ENCODE results near the gene AQP7.
"Not testable (repeated sequence)": the region's sequence is repeated elsewhere in the genome, so short reads cannot be mapped to it uniquely, and the experiment has no call there.

AQP7 gene

DNA sequence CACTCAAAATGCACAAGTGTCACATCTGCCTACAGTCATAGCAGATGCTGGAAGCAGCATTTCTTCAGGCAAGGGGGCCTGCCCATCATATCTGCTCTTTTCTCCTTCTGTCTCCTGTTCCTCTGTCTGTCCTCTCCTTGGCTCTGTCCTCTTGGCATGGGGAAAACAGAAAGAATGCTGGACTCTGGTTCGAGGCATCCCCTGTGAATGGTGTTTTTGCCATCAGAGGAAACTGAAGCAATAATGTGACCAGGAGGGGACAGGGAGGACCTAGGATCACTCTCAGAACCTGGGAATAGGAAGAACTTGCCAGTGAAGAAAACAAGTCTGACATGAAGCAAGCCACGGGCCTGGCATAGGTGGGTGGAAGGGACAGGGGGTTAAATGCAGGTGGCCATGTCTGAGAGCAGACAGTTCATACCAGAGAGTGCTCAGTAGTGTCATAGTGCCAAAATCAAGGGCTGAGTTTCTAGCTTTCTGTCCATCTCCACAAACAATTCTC lies 35.3 kb downstream of the AQP7 start:
- DNase-seq: no peak

DNA sequence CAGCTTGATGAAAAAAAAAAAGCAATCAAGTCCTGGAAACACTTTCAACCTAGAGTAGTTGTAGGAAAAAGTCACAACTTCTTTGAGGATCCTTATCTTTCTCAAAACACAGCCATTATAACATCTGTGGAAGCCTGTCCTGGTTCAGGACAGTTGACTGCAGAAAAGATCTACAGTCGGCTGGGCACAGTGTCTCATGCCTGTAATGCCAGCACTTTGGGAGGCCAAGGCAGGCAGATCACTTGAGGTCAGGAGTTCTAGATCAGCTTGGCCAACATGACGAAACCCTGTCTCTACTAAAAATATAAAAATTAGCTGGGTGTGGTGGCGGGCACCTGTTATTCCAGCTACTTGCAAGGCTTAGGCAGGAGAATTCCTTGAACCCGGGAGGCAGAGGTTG lies 37.6 kb downstream of the AQP7 start:
- not testable (repeated sequence) for DNase-seq

DNA sequence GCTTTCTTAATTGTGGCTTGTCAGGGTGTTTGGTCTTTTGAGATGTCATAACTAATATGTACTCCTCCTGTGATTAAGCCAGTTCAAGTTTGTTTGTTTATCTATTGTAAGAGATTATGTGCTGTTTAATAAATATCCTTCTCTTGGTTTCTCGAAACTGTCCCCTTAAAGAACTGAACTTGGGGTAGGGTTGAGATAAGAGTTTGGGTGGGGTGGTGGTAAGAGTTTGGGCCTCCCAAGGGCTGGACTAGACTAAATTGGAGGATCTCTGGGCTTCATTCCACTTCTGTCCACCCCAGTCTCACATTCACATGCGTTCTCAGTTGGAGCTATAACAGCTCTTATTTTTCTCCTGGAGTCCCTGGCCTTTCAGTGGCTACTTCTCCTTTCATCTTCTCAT lies 38.2 kb downstream of the AQP7 start:
- no peak for DNase-seq

DNA sequence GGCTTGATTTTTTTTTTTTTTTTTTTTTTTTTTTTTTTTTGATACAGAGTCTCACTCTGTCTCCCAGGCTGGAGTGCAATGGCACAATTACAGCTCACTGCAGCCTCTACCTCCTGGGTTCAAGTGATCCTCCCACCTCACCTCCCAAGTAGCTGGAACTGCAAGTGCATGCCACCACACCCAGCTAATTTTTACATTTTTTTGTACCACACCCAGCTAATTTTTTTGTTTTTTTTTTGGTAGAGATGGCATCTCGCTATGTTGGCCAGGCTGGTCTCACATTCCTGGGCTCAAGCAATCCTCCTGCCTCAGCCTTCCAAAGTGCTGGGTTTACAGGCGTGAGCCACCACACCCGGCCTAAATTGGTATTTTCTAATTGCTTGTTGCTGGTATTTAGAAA lies 43.7 kb downstream of the AQP7 start:
- not testable (repeated sequence) for DNase-seq

DNA sequence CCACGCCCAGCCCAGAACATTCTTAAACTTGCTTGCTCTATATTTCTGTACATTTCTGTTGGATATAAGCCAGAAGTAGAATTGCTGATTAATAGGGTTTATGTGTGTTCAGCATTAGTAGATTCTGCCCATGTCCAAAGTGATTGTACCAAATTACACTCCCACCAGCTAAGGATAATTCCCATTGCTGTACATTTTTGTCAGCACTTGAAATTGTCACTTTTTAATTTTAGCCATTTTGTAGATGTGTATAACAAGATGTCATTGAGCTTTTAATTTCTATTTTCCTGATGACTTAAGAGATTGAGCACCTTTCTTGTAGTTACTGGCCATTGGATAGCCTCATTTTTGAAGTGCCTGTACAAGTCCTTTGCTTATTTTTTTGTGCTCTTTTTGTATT lies 46.4 kb downstream of the AQP7 start:
- no peak for DNase-seq

DNA sequence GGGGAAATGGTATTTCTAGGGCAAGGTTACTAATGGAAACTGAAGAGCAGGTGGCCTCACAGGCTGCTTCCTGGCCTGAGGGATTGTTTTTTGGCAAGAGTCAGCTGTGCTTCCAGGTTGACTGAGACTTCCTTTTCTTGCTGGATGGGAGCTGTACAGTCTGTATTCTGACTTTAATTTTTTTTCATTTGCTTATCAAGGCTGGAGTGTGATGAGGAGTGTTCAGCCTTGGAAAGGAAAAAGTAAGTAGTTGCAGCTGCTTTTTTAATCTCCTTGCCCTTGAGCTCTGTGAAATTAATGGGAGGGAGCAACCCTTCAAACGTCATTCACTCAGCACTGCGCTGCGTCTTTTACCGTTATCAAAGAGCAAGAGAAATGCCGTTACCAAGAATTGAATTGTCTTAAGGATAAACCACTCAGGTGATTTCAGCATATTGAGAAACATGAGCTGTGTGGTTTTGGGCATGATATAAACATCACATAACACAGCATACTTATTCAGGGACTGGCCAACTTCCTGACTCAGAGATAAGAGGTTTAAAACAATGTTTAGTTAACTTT lies 47.6 kb downstream of the AQP7 start:
- DNase-seq: no peak

DNA sequence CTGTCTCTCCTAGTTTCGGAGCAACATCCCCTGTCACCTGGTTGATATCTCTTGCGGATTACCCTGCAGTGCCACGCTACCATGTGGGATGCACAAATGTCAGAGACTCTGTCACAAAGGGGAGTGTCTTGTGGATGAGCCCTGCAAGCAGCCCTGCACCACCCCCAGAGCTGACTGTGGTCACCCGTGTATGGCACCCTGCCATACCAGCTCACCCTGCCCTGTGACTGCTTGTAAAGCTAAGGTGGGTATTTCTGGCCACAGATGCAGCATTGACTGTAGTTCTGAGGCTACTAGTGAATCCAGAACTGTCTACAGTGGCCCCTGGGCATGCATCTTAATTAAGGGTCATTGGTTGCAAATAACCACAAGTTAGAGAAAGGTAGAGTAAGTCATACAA lies 50.8 kb downstream of the AQP7 start:
- DNase-seq: no peak

DNA sequence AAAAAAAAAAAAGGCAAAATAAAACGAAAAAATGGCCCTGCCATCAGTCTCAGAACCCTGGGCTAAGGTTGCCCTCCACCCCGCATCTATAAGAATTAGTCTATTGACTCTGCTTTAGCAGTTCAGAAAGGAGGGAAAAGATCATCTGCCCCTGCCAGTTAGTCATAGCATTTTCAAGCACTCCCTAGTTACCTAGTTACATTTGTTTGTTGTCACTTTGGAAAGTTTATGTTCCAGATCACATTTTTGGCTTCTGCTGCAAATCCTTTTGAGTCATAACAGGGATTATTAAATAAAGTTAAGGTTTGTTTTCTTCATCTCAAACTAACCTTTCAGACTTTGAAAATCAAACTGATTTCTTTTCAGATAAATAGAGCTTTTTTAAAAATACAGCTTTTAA lies 52.1 kb downstream of the AQP7 start:
- no peak for DNase-seq

DNA sequence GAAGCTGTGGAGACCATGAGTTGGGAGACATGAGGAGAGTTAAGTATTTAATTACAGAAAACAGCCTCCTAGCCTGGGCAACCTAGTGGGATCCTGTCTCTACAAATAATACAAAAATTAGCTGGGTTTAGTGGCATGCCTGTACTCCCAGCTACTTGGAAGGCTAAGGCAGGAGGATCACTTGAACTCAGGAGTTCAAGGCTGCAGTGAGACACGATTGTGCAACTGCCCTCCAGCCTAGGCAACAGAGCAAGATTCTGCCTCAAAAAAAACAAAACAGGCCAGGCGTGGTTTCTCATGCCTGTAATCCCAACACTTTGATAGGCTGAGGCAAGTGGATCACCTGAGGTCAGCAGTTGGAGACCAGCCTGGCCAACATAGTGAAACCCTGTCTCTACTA lies 52.6 kb downstream of the AQP7 start:
- no peak for DNase-seq

DNA sequence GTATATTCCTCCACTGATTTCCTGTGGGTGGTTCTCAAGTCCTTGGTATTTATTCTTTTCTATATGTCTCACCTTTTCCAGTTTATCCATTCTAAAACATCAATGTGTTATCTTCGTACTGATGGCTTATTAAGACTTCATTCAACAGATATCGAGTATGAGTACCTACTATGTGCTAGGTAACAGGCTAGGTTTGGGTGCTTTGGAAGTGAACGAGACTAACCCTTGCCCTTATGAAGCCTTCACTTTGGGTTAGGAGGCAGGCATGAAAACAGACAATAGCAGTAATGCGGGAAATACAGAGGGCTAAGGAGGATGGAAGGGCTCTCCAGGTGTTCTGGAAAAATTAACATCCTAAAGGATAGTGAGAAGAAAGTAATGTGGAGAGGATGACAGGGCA lies 53.4 kb downstream of the AQP7 start:
- DNase-seq: no peak

DNA sequence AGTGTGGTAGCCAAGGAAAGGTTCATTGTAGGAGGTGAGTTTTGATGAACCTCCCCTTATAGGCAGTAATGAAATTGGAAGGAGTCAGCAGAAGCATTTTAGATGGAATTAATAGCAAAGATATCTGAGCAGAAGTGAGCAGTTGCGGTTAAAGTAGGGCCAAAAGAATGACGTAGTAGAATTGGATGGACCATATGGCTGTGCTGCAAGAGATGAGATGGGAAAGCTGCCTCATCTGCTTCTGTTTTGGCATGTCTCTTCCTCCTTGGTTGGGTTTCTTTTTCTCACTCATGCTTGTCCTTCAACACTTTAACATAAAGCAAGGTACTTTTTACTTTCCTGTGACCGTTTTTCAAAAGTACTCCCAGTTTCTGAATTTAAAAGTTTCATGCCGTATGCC lies 55.8 kb downstream of the AQP7 start:
- DNase-seq: no peak

DNA sequence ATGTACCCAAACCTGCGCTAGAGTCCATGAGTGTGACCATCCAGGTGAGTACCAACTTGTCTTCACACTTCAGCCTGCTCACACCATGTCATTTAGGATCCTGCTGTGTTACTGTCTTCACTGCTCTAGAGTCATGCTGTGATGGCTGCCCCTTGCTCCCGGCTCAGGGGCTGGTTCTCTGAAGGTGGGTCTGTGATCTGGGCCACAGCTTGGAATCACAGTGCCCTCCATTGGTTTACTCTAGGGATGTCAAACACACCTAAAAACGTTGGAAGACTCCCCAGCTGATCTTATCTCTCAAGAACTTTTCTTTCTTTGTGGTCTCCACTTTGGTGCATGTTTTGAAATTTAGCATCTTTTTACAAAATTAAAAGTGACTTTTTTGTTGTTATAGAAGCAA lies 58.2 kb downstream of the AQP7 start:
- no peak for DNase-seq

DNA sequence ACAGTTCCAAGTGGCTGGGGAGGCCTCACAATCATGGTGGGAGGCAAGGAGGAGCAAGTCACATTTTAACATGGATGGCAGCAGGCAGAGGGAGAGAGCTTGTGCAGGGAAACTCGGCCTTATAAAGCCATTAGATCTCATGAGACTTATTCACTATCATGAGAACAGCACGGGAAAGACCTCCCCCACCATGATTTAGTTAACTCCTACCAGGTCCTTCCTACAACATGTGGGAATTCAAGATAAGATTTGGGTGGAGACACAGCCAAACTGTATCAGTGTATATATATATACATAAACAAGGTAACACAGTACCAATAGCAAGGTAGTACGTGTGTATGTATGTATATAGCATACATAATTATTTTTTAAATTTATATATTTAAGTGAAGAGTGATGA lies 61.2 kb downstream of the AQP7 start:
- no peak for DNase-seq

DNA sequence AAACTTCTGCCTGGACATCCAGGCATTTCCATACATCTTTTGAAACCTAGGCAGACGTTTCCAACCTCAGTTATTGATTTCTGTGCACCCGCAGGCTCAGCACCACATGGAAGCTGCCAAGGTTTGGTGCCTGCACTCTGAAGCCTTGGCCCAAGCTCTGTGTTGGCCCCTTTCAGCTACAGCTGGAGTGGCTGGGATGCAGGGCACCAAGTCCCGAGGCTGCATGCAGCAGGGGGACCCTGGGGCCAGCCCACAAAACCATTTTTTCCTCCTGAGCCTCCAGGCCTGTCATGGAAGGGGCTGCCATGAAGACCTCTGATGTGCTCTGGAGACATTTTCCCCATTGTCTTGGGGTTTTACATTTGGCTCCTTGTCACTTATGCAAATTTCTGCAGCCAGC lies 62.2 kb downstream of the AQP7 start:
- DNase-seq: no peak

Measured in NCI-H1694 (cell line).